Trophoblast cell (in vitro differentiated cells and primary cell): ENCODE measurements around the gene SPAG9.

ENCODE experiments used
- DNase-seq, 2 donors: peaks; one replicate each; pipeline ENCODE4 v3.0.0-alpha.2; 2016
- H2AFZ ChIP-seq: 2 replicates; pipeline ENCODE4 v1.6.1; 2013; ENCODE audit warnings: low read length, moderate library complexity, mild to moderate bottlenecking; ENCODE audit not compliant: insufficient read depth, poor library complexity
- H2AK5ac ChIP-seq: 2 replicates; pipeline ENCODE4 v1.6.1; 2013; ENCODE audit warnings: mild to moderate bottlenecking, low read length
- H2BK120ac ChIP-seq: 2 replicates; pipeline ENCODE4 v1.6.1; 2013; ENCODE audit warnings: low read length, mild to moderate bottlenecking, moderate library complexity; ENCODE audit not compliant: insufficient read depth, poor library complexity
- H2BK12ac ChIP-seq: 2 replicates; pipeline ENCODE4 v1.6.1; 2013; ENCODE audit warnings: mild to moderate bottlenecking, low read length, moderate library complexity
- H2BK5ac ChIP-seq: 2 replicates; pipeline ENCODE4 v1.6.1; 2013; ENCODE audit warnings: low read length, low read depth, moderate library complexity, mild to moderate bottlenecking; ENCODE audit not compliant: poor library complexity
- H3K14ac ChIP-seq: 2 replicates; pipeline ENCODE4 v1.6.1; 2013; ENCODE audit warnings: mild to moderate bottlenecking, low read length
- H3K18ac ChIP-seq: 2 replicates; pipeline ENCODE4 v1.6.1; 2013; ENCODE audit warnings: mild to moderate bottlenecking, low read length
- H3K23ac ChIP-seq: 2 replicates; pipeline ENCODE4 v1.6.1; 2013; ENCODE audit warnings: low read length
- H3K27ac ChIP-seq: 2 replicates; pipeline ENCODE4 v1.5.1; 2013; ENCODE audit warnings: low read depth, mild to moderate bottlenecking, inconsistent platforms, low read length, moderate library complexity
- H3K27me3 ChIP-seq: 2 replicates; pipeline ENCODE4 v1.6.1; 2013; ENCODE audit warnings: inconsistent platforms, mild to moderate bottlenecking, low read length, moderate library complexity; ENCODE audit not compliant: insufficient read depth
- H3K36me3 ChIP-seq, 2 experiments: 1 replicate in 1 of 2; 2 replicates in 1 of 2; pipeline ENCODE4 v1.6.1; 2013; ENCODE audit warnings: low read length in 2 of 2, mild to moderate bottlenecking in 2 of 2, moderate library complexity in 1 of 2; ENCODE audit not compliant: insufficient read depth in 2 of 2, control insufficient read depth in 1 of 2
- H3K4ac ChIP-seq: 2 replicates; pipeline ENCODE4 v1.6.1; 2013; ENCODE audit warnings: low read depth, mild to moderate bottlenecking, low read length, moderate library complexity
- H3K4me1 ChIP-seq, 2 experiments: 1 replicate in 1 of 2; 2 replicates in 1 of 2; pipeline ENCODE4 v1.6.1; 2013; ENCODE audit warnings: low read length in 2 of 2, mild to moderate bottlenecking in 2 of 2, moderate library complexity in 1 of 2; ENCODE audit not compliant: insufficient read depth in 2 of 2, control insufficient read depth in 1 of 2
- H3K4me2 ChIP-seq: 2 replicates; pipeline ENCODE4 v1.6.1; 2013; ENCODE audit warnings: inconsistent platforms, mild to moderate bottlenecking, low read length, moderate library complexity
- H3K4me3 ChIP-seq: 2 replicates; pipeline ENCODE4 v1.5.1; 2013; ENCODE audit warnings: mild to moderate bottlenecking, low read depth, low read length, inconsistent platforms
- H3K79me1 ChIP-seq: one replicate; pipeline ENCODE4 v1.6.1; 2013; ENCODE audit warnings: low read length
- H3K79me2 ChIP-seq: 2 replicates; pipeline ENCODE4 v1.6.1; 2013; ENCODE audit warnings: low read length, mild to moderate bottlenecking; ENCODE audit not compliant: control insufficient read depth, insufficient read depth, poor library complexity
- H3K9ac ChIP-seq: 2 replicates; pipeline ENCODE4 v1.6.1; 2013; ENCODE audit warnings: mild to moderate bottlenecking, low read length
- H3K9me3 ChIP-seq: 2 replicates; pipeline ENCODE4 v1.6.1; 2013; ENCODE audit warnings: low read depth, mild to moderate bottlenecking, control low read depth, inconsistent platforms, low read length; ENCODE audit not compliant: insufficient read depth
- H4K12ac ChIP-seq: 2 replicates; pipeline ENCODE4 v1.6.1; 2013; ENCODE audit warnings: low read depth, mild to moderate bottlenecking, low read length, moderate library complexity
- H4K8ac ChIP-seq: 2 replicates; pipeline ENCODE4 v1.6.1; 2013; ENCODE audit warnings: low read depth, mild to moderate bottlenecking, low read length, moderate library complexity
- H4K91ac ChIP-seq: one replicate; pipeline ENCODE4 v1.6.1; 2013; ENCODE audit warnings: low read depth, mild to moderate bottlenecking, low read length, moderate library complexity
- WGBS: extraction: QIAGEN DNeasy Blood & Tissue Kit; methylation state at CpG from one replicate; pipeline ENCODE4 v1.1.7; 2013; ENCODE audit warnings: missing lambda C conversion rate; ENCODE audit not compliant: insufficient read length, insufficient coverage; ENCODE audit errors: extremely low coverage; 5-methylcytosine and 5-hydroxymethylcytosine counted together

SPAG9 gene

DNA sequence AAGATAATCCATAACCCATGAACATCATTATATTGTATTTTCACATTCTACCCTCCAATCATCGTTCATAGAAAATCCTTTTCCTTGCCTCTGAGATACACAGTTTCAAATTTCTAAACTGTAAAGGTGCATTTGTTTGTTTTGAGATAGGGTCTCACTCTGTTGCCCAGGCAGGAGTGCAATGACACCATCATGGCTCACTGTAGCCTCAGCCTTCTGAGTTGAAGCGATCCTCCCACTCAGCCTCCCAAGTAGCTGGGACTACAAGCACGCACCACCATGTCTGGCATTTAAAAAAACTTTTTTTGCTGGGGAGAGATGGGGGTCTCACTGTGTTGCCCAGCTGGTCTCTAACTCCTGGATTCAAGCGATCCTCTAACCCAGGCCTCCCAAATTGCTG lies 196.4 kb downstream of the SPAG9 start:
- no peak for DNase-seq
- Histone ChIP-seq H3K36me3 (no peaks in the 10 kb centered on the region), H2BK5ac (no peak overlapping the region), H3K4me1 (peaks cover 5% of the 10 kb centered on the region in 2 experiments), H2AK5ac (no peak overlapping the region), H3K4ac (no peak overlapping the region), H3K18ac (no peak overlapping the region), H3K27ac (no peak overlapping the region), H4K12ac (no peak overlapping the region), H2AFZ (no peak overlapping the region), H3K79me1 (no peaks in the 10 kb centered on the region), H2BK120ac (no peak overlapping the region), H4K91ac (no peak overlapping the region), H3K27me3 (no peaks in the 10 kb centered on the region), H3K9me3 (no peaks in the 10 kb centered on the region), H3K4me3 (no peak overlapping the region), H3K23ac (no peak overlapping the region), H2BK12ac (no peak overlapping the region), H3K4me2 (no peak overlapping the region), H3K9ac (no peak overlapping the region), H3K79me2 (no peaks in the 10 kb centered on the region), H3K14ac (no peak overlapping the region), H4K8ac (no peak overlapping the region)
- 100% methylated on average over 1 of the region's 4 CpGs for WGBS

DNA sequence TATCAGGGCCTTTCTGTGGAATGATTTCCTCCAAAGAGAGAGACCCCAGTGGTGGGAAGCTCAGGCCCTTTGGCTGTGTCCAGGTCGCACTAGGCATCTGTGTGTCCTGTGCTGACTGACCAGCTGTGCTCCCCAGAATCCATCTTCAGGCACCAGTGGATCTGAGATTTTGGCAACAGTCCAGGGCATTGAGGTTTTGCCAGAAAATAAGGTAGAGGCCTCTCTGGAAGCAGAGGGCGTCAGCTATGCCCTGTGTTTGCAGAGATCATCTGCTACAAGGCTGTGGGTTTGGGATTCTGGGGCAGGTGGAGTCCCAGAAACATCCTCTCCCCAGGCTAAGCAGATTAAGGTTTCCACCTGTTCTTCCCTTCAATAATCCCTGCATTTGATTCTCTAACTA lies 197.1 kb downstream of the SPAG9 start:
- H3K18ac ChIP-seq = no peak overlapping the region
- no peak overlapping the region for H4K12ac ChIP-seq
- no peak overlapping the region for H3K27ac ChIP-seq
- no peak overlapping the region for H2BK12ac ChIP-seq
- no peaks in the 10 kb centered on the region for H3K79me1 ChIP-seq
- H3K27me3 ChIP-seq = no peaks in the 10 kb centered on the region
- no peaks in the 10 kb centered on the region for H3K79me2 ChIP-seq
- no peak overlapping the region for H4K91ac ChIP-seq
- no peak overlapping the region for H3K4me3 ChIP-seq
- H3K4ac ChIP-seq = no peak overlapping the region
- no CpG with 5 or more reads among the region's 2 CpGs for WGBS
- H3K4me2 ChIP-seq = no peak overlapping the region
- H3K4me1 ChIP-seq = peaks cover 5 to 8% of the 10 kb centered on the region in 2 experiments
- no peak overlapping the region for H2AK5ac ChIP-seq
- no peak for DNase-seq
- H3K36me3 ChIP-seq = no peaks in the 10 kb centered on the region
- H3K23ac ChIP-seq = no peak overlapping the region
- H2BK120ac ChIP-seq = no peak overlapping the region
- H2AFZ ChIP-seq = no peak overlapping the region
- H3K9ac ChIP-seq = no peak overlapping the region
- no peak overlapping the region for H2BK5ac ChIP-seq
- no peaks in the 10 kb centered on the region for H3K9me3 ChIP-seq
- no peak overlapping the region for H3K14ac ChIP-seq
- H4K8ac ChIP-seq = no peak overlapping the region

DNA sequence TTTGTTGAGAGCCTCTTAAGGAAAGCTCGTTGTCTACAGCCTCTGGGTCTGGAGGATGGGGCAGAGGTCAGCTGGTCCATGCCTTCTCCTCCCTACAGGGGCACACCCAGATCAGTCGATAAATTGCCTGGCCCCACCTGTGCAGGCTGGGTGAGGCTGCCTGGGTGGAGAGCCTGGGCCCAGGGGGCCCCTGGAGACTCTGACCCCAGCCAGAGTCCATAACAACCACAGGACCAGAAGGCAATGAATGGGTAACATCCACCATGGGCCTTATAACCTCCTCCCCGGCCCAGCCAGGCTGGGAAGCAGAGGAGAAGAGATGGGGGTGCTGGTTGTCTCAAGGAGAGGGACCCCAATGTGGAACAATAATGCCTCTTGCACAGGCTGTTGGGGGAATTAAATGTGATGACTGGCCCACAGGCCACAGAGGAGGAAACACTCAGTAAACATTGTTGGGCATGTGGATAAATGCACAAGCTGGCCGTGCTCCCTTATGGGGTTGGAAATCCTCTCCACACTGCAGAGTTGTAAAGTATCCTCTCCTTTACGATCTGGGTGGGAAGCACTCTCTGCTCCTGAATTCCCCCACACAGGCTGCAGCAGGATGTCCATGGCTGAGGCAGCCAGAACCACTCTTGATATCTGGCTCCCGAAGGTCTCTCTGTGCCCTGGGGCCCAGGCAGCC lies 197.8 kb downstream of the SPAG9 start:
- Histone ChIP-seq H4K8ac (no peak overlapping the region), H2AK5ac (no peak overlapping the region), H4K91ac (no peak overlapping the region)

GRCh38 chr17:50922107-50922506 lies 198.6 kb downstream of the SPAG9 start:
- Histone ChIP-seq H2AFZ (no peak overlapping the region), H3K27ac (no peak overlapping the region), H3K4me3 (no peak overlapping the region), H2BK5ac (no peak overlapping the region), H2BK120ac (no peak overlapping the region), H3K79me2 (no peaks in the 10 kb centered on the region), H3K4me1 (peaks cover 10 to 14% of the 10 kb centered on the region in 2 experiments), H2BK12ac (no peak overlapping the region), H3K36me3 (no peaks in the 10 kb centered on the region), H2AK5ac (no peak overlapping the region), H3K79me1 (peaks cover 4% of the 10 kb centered on the region), H4K8ac (no peak overlapping the region), H3K9me3 (no peaks in the 10 kb centered on the region), H4K91ac (no peak overlapping the region), H3K18ac (no peak overlapping the region), H3K27me3 (no peaks in the 10 kb centered on the region), H3K14ac (no peak overlapping the region), H3K23ac (no peak overlapping the region), H3K9ac (no peak overlapping the region), H4K12ac (no peak overlapping the region), H3K4ac (no peak overlapping the region), H3K4me2 (no peak overlapping the region)
- no peak for DNase-seq
- WGBS = no CpG with 5 or more reads among the region's 2 CpGs

More for the DNA sequence above, 197.8 kb downstream of the SPAG9 start:
- no peak overlapping the region for H3K4me3 ChIP-seq
- no peak overlapping the region for H3K27ac ChIP-seq
- H3K4me2 ChIP-seq = no peak overlapping the region
- no peak overlapping the region for H3K9ac ChIP-seq
- peaks cover 10 to 14% of the 10 kb centered on the region in 2 experiments for H3K4me1 ChIP-seq
- no peak overlapping the region for H2BK120ac ChIP-seq
- no peak overlapping the region for H3K18ac ChIP-seq
- H3K79me2 ChIP-seq = no peaks in the 10 kb centered on the region
- H4K12ac ChIP-seq = no peak overlapping the region
- no peak for DNase-seq
- no CpG with 5 or more reads among the region's 6 CpGs for WGBS
- no peak overlapping the region for H3K4ac ChIP-seq
- H3K23ac ChIP-seq = no peak overlapping the region
- no peak overlapping the region for H2AFZ ChIP-seq
- H3K27me3 ChIP-seq = no peaks in the 10 kb centered on the region
- peaks cover 4% of the 10 kb centered on the region for H3K79me1 ChIP-seq
- H2BK5ac ChIP-seq = no peak overlapping the region
- H3K9me3 ChIP-seq = no peaks in the 10 kb centered on the region
- H3K14ac ChIP-seq = no peak overlapping the region
- no peaks in the 10 kb centered on the region for H3K36me3 ChIP-seq
- H2BK12ac ChIP-seq = no peak overlapping the region
